Sigmoid colon (tissue), 3 donors: ENCODE results near the gene HOXD8.

Experiments used
- CTCF ChIP-seq, 4 experiments: fragments of 450-650 bp in 3 of 4; fragments of 200-600 bp in 1 of 4; IDR thresholded peaks; one replicate each; pipeline ENCODE4 v1.5.1; 2016 to 2019; ENCODE audit warnings: antibody characterized with exemption in 4 of 4, mild to moderate bottlenecking in 3 of 4, moderate library complexity in 2 of 4
- POLR2A ChIP-seq, 2 donors: fragments of 450-650 bp; IDR thresholded peaks; one replicate each; pipeline ENCODE4 v1.6.1; 2016; ENCODE audit warnings: antibody characterized with exemption in 2 of 2, mild to moderate bottlenecking in 2 of 2, moderate library complexity in 2 of 2

DNA sequence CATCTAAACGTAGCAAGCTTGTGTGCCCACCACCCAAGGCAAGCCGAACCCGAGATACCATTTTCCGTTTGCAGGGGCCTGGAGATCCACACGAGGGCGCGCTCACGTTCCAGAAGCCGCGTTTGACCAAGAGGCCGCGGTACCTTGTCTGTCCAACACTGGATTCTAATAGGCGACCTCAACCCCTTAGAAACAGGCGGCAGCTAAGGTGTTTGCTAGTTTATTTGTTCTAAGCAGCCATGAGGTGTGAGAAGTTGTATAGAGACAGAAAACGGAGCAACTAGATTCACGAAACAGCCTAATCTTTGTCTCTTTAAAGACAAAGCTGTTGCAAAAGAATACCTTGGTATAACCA lies 18.2 kb upstream of the HOXD8 start:
- TF ChIP-seq CTCF (IDR thresholded peaks at IDR 0.05) (peak; percentile 37 to 68 (median 59)), POLR2A (IDR thresholded peaks at IDR 0.05) (no peak)
